ENCODE results near the gene VPS25.

DNA sequence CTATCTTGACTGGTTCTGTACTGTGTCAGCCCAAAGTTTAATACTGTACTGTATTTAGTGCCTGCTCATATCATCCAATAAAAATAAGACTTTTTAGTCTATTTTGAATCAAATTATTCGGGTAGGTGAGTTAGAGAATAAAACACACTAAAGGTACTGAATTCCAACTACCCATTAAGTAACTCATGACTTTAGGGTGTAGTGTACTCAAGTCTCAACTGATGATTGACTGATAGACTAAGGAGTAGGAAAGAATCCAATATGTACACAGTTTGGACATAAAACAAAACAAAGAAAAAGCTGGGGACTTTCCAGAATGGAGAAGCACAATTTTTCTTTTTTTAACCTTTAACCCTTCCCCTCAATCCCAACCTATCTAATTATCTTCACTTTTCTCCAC, 32.5 kb upstream of the VPS25 start:
- TF ChIP-seq, protein P1, sequence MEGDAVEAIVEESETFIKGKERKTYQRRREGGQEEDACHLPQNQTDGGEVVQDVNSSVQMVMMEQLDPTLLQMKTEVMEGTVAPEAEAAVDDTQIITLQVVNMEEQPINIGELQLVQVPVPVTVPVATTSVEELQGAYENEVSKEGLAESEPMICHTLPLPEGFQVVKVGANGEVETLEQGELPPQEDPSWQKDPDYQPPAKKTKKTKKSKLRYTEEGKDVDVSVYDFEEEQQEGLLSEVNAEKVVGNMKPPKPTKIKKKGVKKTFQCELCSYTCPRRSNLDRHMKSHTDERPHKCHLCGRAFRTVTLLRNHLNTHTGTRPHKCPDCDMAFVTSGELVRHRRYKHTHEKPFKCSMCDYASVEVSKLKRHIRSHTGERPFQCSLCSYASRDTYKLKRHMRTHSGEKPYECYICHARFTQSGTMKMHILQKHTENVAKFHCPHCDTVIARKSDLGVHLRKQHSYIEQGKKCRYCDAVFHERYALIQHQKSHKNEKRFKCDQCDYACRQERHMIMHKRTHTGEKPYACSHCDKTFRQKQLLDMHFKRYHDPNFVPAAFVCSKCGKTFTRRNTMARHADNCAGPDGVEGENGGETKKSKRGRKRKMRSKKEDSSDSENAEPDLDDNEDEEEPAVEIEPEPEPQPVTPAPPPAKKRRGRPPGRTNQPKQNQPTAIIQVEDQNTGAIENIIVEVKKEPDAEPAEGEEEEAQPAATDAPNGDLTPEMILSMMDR (IDR thresholded peaks at IDR 0.05; ENCODE audit: borderline replicate concordance, extremely low read depth, low read length, poor library complexity, severe bottlenecking) = no peak
- TF ChIP-seq EZH2 (IDR thresholded peaks at IDR 0.05; ENCODE audit: borderline replicate concordance, low read depth, low read length, severe bottlenecking) = no peak

Measured in DND-41 (cell line).